SK-N-SH treated with all-trans-retinoic acid at 6 μM for 48 hours (cell line): ENCODE measurements around the gene LTBP2.

Source experiments
- BACH2 ChIP-seq: fragments of 250-450 bp; sonication (Bioruptor Pico); IDR thresholded peaks from 2 replicates; pipeline ENCODE4 v1.9.0; 2021; ENCODE audit warnings: mild to moderate bottlenecking, borderline replicate concordance
- ESRRG ChIP-seq: fragments of 250-450 bp; sonication (Bioruptor Pico); IDR thresholded peaks from 2 replicates; pipeline ENCODE4 v1.6.1; 2021; ENCODE audit warnings: mild to moderate bottlenecking
- GLIS3 ChIP-seq: fragments of 250-450 bp; sonication (Bioruptor Pico); IDR thresholded peaks from 2 replicates; pipeline ENCODE4 v1.5.0; 2020; ENCODE audit warnings: mild to moderate bottlenecking, moderate library complexity
- ISL1 ChIP-seq: fragments of 250-450 bp; sonication (Bioruptor Pico); IDR thresholded peaks from 2 replicates; pipeline ENCODE4 v2.1.2; 2022; ENCODE audit warnings: mild to moderate bottlenecking, moderate library complexity
- PPARA ChIP-seq: fragments of 250-450 bp; sonication (Bioruptor Pico); IDR thresholded peaks from 2 replicates; pipeline ENCODE4 v1.5.0; 2020; ENCODE audit warnings: mild to moderate bottlenecking, borderline replicate concordance
- SNAI2 ChIP-seq: fragments of 250-450 bp; sonication (Bioruptor Pico); IDR thresholded peaks from 2 replicates; pipeline ENCODE4 v1.5.0; 2020; ENCODE audit warnings: mild to moderate bottlenecking, moderate library complexity
- ZFP30 ChIP-seq: fragments of 450-650 bp; formaldehyde crosslinking; IDR thresholded peaks from 2 replicates; pipeline ENCODE4 v1.5.0; 2022; ENCODE audit warnings: mild to moderate bottlenecking, moderate library complexity
- ZNF8 ChIP-seq: fragments of 450-650 bp; formaldehyde crosslinking; IDR thresholded peaks from 2 replicates; pipeline ENCODE4 v1.5.0; 2020; ENCODE audit warnings: mild to moderate bottlenecking, moderate library complexity
- TF ChIP-seq, protein P1 (sequence below): fragments of 250-450 bp; sonication (Bioruptor Pico); IDR thresholded peaks from 2 replicates; pipeline ENCODE4 v1.5.1; 2021; ENCODE audit warnings: mild to moderate bottlenecking, moderate library complexity
- TF ChIP-seq, protein P2 (sequence below): fragments of 250-450 bp; sonication (Bioruptor Pico); IDR thresholded peaks from 2 replicates; pipeline ENCODE4 v1.8.0; 2020; ENCODE audit warnings: mild to moderate bottlenecking, moderate library complexity, borderline replicate concordance
- TF ChIP-seq, protein P3 (sequence below): fragments of 250-450 bp; sonication (Bioruptor Pico); IDR thresholded peaks from 2 replicates; pipeline ENCODE4 v1.5.1; 2020; ENCODE audit warnings: low read depth, mild to moderate bottlenecking, moderate library complexity

DNA sequence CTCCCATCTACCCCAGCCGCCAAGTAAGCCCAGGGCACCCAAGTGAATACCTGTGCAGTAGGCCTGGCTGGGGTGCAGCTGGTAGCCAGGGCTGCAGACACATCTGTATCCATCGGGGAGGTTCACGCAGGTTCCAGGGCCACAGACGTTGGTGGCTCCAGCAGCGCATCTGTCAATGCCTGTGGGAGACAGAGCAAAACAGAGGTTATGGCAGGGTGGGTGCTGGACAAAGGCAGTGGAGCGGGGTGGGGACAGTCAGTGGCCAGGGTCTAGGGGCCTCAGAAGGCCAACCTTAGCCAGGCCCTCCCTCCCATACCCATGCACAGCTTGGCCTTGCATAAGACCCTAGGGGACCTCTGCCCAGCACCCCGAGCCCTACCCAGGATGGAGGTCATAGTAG lies 89.3 kb downstream of the LTBP2 start:
- TF ChIP-seq ZNF8 (CRISPR knock-in tag) (no peak), BACH2 (CRISPR knock-in tag) (no peak), ISL1 (CRISPR knock-in tag) (no peak), GLIS3 (CRISPR knock-in tag) (no peak), SNAI2 (CRISPR knock-in tag) (no peak), ZFP30 (CRISPR knock-in tag) (no peak), PPARA (CRISPR knock-in tag) (no peak), ESRRG (CRISPR knock-in tag) (no peak)
- TF ChIP-seq, protein P1, sequence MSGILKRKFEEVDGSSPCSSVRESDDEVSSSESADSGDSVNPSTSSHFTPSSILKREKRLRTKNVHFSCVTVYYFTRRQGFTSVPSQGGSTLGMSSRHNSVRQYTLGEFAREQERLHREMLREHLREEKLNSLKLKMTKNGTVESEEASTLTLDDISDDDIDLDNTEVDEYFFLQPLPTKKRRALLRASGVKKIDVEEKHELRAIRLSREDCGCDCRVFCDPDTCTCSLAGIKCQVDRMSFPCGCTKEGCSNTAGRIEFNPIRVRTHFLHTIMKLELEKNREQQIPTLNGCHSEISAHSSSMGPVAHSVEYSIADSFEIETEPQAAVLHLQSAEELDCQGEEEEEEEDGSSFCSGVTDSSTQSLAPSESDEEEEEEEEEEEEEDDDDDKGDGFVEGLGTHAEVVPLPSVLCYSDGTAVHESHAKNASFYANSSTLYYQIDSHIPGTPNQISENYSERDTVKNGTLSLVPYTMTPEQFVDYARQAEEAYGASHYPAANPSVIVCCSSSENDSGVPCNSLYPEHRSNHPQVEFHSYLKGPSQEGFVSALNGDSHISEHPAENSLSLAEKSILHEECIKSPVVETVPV (CRISPR knock-in tag), result no peak
- TF ChIP-seq, protein P2, sequence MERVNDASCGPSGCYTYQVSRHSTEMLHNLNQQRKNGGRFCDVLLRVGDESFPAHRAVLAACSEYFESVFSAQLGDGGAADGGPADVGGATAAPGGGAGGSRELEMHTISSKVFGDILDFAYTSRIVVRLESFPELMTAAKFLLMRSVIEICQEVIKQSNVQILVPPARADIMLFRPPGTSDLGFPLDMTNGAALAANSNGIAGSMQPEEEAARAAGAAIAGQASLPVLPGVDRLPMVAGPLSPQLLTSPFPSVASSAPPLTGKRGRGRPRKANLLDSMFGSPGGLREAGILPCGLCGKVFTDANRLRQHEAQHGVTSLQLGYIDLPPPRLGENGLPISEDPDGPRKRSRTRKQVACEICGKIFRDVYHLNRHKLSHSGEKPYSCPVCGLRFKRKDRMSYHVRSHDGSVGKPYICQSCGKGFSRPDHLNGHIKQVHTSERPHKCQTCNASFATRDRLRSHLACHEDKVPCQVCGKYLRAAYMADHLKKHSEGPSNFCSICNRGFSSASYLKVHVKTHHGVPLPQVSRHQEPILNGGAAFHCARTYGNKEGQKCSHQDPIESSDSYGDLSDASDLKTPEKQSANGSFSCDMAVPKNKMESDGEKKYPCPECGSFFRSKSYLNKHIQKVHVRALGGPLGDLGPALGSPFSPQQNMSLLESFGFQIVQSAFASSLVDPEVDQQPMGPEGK (CRISPR knock-in tag), result no peak
- TF ChIP-seq, protein P3, sequence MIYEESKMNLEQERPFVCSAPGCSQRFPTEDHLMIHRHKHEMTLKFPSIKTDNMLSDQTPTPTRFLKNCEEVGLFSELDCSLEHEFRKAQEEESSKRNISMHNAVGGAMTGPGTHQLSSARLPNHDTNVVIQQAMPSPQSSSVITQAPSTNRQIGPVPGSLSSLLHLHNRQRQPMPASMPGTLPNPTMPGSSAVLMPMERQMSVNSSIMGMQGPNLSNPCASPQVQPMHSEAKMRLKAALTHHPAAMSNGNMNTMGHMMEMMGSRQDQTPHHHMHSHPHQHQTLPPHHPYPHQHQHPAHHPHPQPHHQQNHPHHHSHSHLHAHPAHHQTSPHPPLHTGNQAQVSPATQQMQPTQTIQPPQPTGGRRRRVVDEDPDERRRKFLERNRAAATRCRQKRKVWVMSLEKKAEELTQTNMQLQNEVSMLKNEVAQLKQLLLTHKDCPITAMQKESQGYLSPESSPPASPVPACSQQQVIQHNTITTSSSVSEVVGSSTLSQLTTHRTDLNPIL (CRISPR knock-in tag), result no peak
